Endothelial cell of umbilical vein (primary cell): ENCODE measurements around the gene C4orf17. TPM values are rescaled to one million over a fixed set of nuclear protein-coding genes. Genes with fewer than 3 reads are reported as not detected.
A peak's percentile ranks its signal among the peaks of the same experiment; 100 is the strongest.

Source experiments
- BruUV-seq: library from RNA; stranded (reverse); fragments of 400-500 nt; replicated peaks from 2 replicates; lab custom pipeline; 2021; lab: Mats Ljungman, UMichigan
- CTCF ChIA-PET: fragments of 300-600, 350-600 bp; sonication (Branson Sonifier 250); formaldehyde crosslinking; loops from one replicate; lab custom pipeline; 2021; ENCODE audit warnings: antibody characterized with exemption, inconsistent platforms; lab: Charles Lee
- POLR2A ChIA-PET: fragments of 300-600, 350-600 bp; sonication (Branson Sonifier 250); formaldehyde crosslinking; loops from one replicate; lab custom pipeline; 2021; ENCODE audit warnings: antibody characterized with exemption, inconsistent platforms; lab: Charles Lee
- DNase-seq: peaks from one replicate; pipeline ENCODE4 v3.0.0-alpha.2; 2011; ENCODE audit warnings: low read depth, low spot score
- FAIRE-seq: peaks from 2 replicates; lab custom pipeline; 2011; peaks lifted over from hg19 to GRCh38; lab: Jason Lieb, UNC
- H2AFZ ChIP-seq: 2 replicates; pipeline ENCODE4 v1.6.0; 2012; ENCODE audit warnings: low read depth, low read length, control low read depth, inconsistent platforms
- H3K27ac ChIP-seq: 2 replicates; pipeline ENCODE4 v1.5.1; 2011; ENCODE audit warnings: low read depth, mild to moderate bottlenecking, control low read depth, low read length, moderate library complexity; ENCODE audit not compliant: insufficient read depth
- H3K27me3 ChIP-seq, 2 experiments: 2 replicates each; pipeline versions ENCODE4 v1.6.0 to v1.6.1; 2011; ENCODE audit warnings: low read length in 2 of 2, mixed read lengths in 1 of 2; ENCODE audit not compliant: control insufficient read depth in 2 of 2, insufficient read depth in 2 of 2
- H3K36me3 ChIP-seq, 2 experiments: 2 replicates in 1 of 2; 3 replicates in 1 of 2; pipeline ENCODE4 v1.5.1; 2011; ENCODE audit warnings: low read length in 2 of 2, mild to moderate bottlenecking in 1 of 2, moderate library complexity in 1 of 2; ENCODE audit not compliant: control insufficient read depth in 2 of 2, insufficient read depth in 2 of 2; ENCODE audit errors: extremely low read depth in 1 of 2
- H3K4me1 ChIP-seq: 3 replicates; pipeline ENCODE4 v1.5.1; 2011; ENCODE audit warnings: mild to moderate bottlenecking, low read length; ENCODE audit not compliant: control insufficient read depth, insufficient read depth; ENCODE audit errors: extremely low read depth
- H3K4me2 ChIP-seq: 2 replicates; pipeline ENCODE4 v1.6.1; 2011; ENCODE audit warnings: low read length, control low read depth, mixed read lengths; ENCODE audit not compliant: insufficient read depth
- H3K4me3 ChIP-seq, 3 experiments: fragments of 200-600 bp in 1 of 3; sonication (generic), shearing (Covaris generic) in 1 of 3; replicated peaks in 1 of 3; 2 replicates each; pipeline ENCODE4 v1.5.1; 2011 to 2016; ENCODE audit warnings: control low read depth in 3 of 3, low read length in 3 of 3, mild to moderate bottlenecking in 2 of 3, inconsistent platforms in 1 of 3, low read depth in 1 of 3, moderate library complexity in 1 of 3; ENCODE audit not compliant: insufficient read depth in 1 of 3
- H3K79me2 ChIP-seq: 2 replicates; pipeline ENCODE4 v1.6.0; 2012; ENCODE audit warnings: low read length, inconsistent platforms; ENCODE audit not compliant: control insufficient read depth, insufficient read depth
- H3K9ac ChIP-seq: replicated peaks from 2 replicates; pipeline ENCODE3; 2011; ENCODE audit warnings: low read length, control low read depth; ENCODE audit not compliant: insufficient read depth; ENCODE audit errors: extremely low read depth
- H3K9me1 ChIP-seq: replicated peaks from 3 replicates; pipeline ENCODE4 v1.6.0; 2011; ENCODE audit warnings: mild to moderate bottlenecking, low read length; ENCODE audit not compliant: control insufficient read depth, insufficient read depth; ENCODE audit errors: extremely low read depth
- H3K9me3 ChIP-seq: replicated peaks from 2 replicates; pipeline ENCODE4 v1.5.1; 2012; ENCODE audit warnings: low read length, inconsistent platforms; ENCODE audit not compliant: control insufficient read depth, insufficient read depth
- H4K20me1 ChIP-seq: replicated peaks from 2 replicates; pipeline ENCODE3; 2011; ENCODE audit warnings: mild to moderate bottlenecking, low read length; ENCODE audit not compliant: control insufficient read depth, insufficient read depth; ENCODE audit errors: extremely low read depth
- CTCF ChIP-seq, 2 donors: IDR thresholded peaks; 1 replicate in 1 of 2; 2 replicates in 1 of 2; pipeline ENCODE4 v1.5.1; 2011; ENCODE audit warnings: low read length in 2 of 2, mild to moderate bottlenecking in 2 of 2, moderate library complexity in 2 of 2, control low read depth in 1 of 2, inconsistent platforms in 1 of 2, low read depth in 1 of 2; ENCODE audit not compliant: insufficient read depth in 1 of 2; ENCODE audit errors: extremely low read depth in 1 of 2
- EZH2 ChIP-seq: IDR thresholded peaks from 2 replicates; pipeline ENCODE4 v1.6.1; 2012; ENCODE audit warnings: borderline replicate concordance, low read depth, mild to moderate bottlenecking, moderate library complexity, low read length, inconsistent platforms; ENCODE audit not compliant: severe bottlenecking
- FOS ChIP-seq: IDR thresholded peaks from 2 replicates; pipeline ENCODE4 v1.6.1; 2011; ENCODE audit warnings: mild to moderate bottlenecking, low read length, moderate library complexity, borderline replicate concordance; ENCODE audit not compliant: insufficient read depth
- GATA2 ChIP-seq: IDR thresholded peaks from 2 replicates; pipeline ENCODE4 v1.7.0; 2011; ENCODE audit warnings: low read depth, mild to moderate bottlenecking, moderate library complexity, mixed read lengths, low read length; ENCODE audit not compliant: insufficient read length, insufficient read depth
- JUN ChIP-seq: IDR thresholded peaks from 2 replicates; pipeline ENCODE4 v1.6.1; 2011; ENCODE audit warnings: borderline replicate concordance, low read depth; ENCODE audit not compliant: insufficient read length, insufficient read depth
- MYC ChIP-seq: IDR thresholded peaks from one replicate; pipeline ENCODE4 v1.6.1; 2011; ENCODE audit warnings: mild to moderate bottlenecking, low read depth, low read length
- POLR2A ChIP-seq: IDR thresholded peaks from 2 replicates; pipeline ENCODE4 v1.6.1; 2012; ENCODE audit warnings: low read depth, mild to moderate bottlenecking, control low read depth, low read length
- POLR2AphosphoS5 ChIP-seq: IDR thresholded peaks from 2 replicates; pipeline ENCODE4 v1.6.1; 2012; ENCODE audit warnings: low read depth, mild to moderate bottlenecking, control low read depth, low read length, moderate library complexity; ENCODE audit not compliant: insufficient read depth
- dilution Hi-C: fragments of 300-500 bp; cut with MboI; formaldehyde crosslinking; loops from one replicate; pipeline ENCODE4 v1.15.0; 2019; ENCODE audit warnings: low sequenced_read_pairs; ENCODE audit not compliant: extremely low pct_ligation_motif_present
- intact Hi-C: fragments of 100-400 bp; cut with micrococcal nuclease; formaldehyde crosslinking; loops from one replicate; pipeline ENCODE4 v1.10.0; 2022
- polyA plus RNA-seq, 4 experiments: library from polyadenylated mRNA; depleted of rRNA in 3 of 4; stranded (reverse) in 3 of 4; unstranded in 1 of 4; fragments of >200 nt; gene quantifications; 2 replicates each; pipeline versions ENCODE4 v1.2.1 to v1.2.3, GENCODE V29; 2011 to 2012; ENCODE audit warnings: missing spikeins in 1 of 4
- total RNA-seq: library from RNA; stranded (reverse); gene quantifications from 2 replicates; pipeline ENCODE4 v1.2.3, GENCODE V29; 2021
- TF ChIP-seq, protein P1 (sequence below): IDR thresholded peaks from 2 replicates; pipeline ENCODE4 v1.6.1; 2011; ENCODE audit not compliant: insufficient read depth, insufficient read length

The C4orf17 gene
- total and polyA plus RNA-seq, 2 donors (not counting 3 experiments of a cell fraction or from before 2014, with no cell fraction given) = not detected

DNA sequence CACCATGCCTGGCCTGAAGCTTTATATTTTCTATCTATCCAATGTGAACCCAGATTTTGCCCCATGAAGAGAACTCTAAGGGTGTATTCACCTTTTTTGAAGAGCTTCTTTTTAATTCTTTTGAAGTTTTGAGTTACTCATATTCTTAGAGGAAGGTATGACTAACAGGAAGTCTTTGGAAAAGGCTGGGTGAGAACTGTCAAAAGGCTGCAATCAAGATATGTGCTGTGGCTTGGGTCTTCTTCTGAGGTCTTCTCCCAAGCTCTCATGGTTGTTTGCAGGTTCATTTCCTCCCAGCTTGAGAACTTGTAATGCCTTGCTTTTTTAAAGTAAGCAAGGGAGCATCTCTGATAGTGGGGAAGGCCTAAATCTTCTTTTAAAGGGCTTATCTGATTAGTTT, 3.1 kb upstream of the C4orf17 start:
- Histone ChIP-seq H3K4me1 (no peaks in the 10 kb centered on the region), H3K4me2 (no peak overlapping the region), H3K36me3 (no peaks in the 10 kb centered on the region), H3K9ac (no peak overlapping the region), H3K27me3 (no peaks in the 10 kb centered on the region), H3K4me3 (no peak overlapping the region), H4K20me1 (no peaks in the 10 kb centered on the region), H3K9me1 (no peaks in the 10 kb centered on the region), H3K9me3 (no peaks in the 10 kb centered on the region), H2AFZ (no peak overlapping the region), H3K27ac (no peak overlapping the region), H3K79me2 (no peaks in the 10 kb centered on the region)
- intact Hi-C loops (no loop called here), dilution Hi-C loops (no loop called here)
- FAIRE-seq (peak; percentile 12), DNase-seq (no peak)
- ChIA-PET POLR2A (no interaction called here), CTCF (interaction anchor here (0.6 to 0.8 kb wide), 2 partner anchors 12 to 45 kb away, joined by 3 read pairs; no protein-coding TSS in a partner anchor)
- no peak for TF ChIP-seq EZH2
- BruUV-seq = no TSS peak

GRCh38 chr4:99518601-99519295, 7.9 kb downstream of the C4orf17 start:
- Histone ChIP-seq H3K27me3 (no peaks in the 10 kb centered on the region), H4K20me1 (no peaks in the 10 kb centered on the region), H3K4me1 (no peaks in the 10 kb centered on the region), H3K4me3 (no peak overlapping the region), H3K9me3 (no peaks in the 10 kb centered on the region), H2AFZ (no peak overlapping the region), H3K36me3 (no peaks in the 10 kb centered on the region), H3K4me2 (no peak overlapping the region), H3K79me2 (no peaks in the 10 kb centered on the region), H3K9me1 (no peaks in the 10 kb centered on the region), H3K27ac (no peak overlapping the region), H3K9ac (no peak overlapping the region)
- TF ChIP-seq, protein P1, sequence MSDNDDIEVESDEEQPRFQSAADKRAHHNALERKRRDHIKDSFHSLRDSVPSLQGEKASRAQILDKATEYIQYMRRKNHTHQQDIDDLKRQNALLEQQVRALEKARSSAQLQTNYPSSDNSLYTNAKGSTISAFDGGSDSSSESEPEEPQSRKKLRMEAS = no peak
- TF ChIP-seq CTCF (IDR thresholded peaks at IDR 0.05; ENCODE audit: extremely low read depth in 1 of 2, insufficient read depth in 1 of 2, low read depth in 1 of 2, low read length in 2 of 2) (no peak), FOS (no peak), POLR2AphosphoS5 (no peak), POLR2A (no peak), EZH2 (no peak), JUN (no peak), MYC (no peak), GATA2 (no peak)
- intact Hi-C loops (no loop called here), dilution Hi-C loops (no loop called here)
- ChIA-PET POLR2A (no interaction called here), CTCF (no interaction called here)
- no TSS peak for BruUV-seq
- DNase-seq (no peak), FAIRE-seq (no peak)
